ENCODE data around the gene EYA4.

EYA4 gene

GRCh38 chr6:133241086-133241900 is at the start of gene EYA4:
TSS of gene EYA4 (plus strand) at chr6:133241357. CDS start at chr6:133274781, 33,424 bp downstream.
- no peak for DNase-seq

GRCh38 chr6:133193396-133193795 is 47.8 kb upstream of the EYA4 start:
- no peak for DNase-seq

- DNase-seq, result no peak
These were observed 42.4 kb upstream of the EYA4 start for GRCh38 chr6:133198725-133199124.

GRCh38 chr6:133201231-133201630 is 39.9 kb upstream of the EYA4 start:
- DNase-seq, result no peak

GRCh38 chr6:133202610-133203343 is 38.4 kb upstream of the EYA4 start:
- no peak for DNase-seq

GRCh38 chr6:133203344-133203697 is 37.8 kb upstream of the EYA4 start:
- DNase-seq, result no peak

- no peak for DNase-seq
These were observed 35.9 kb upstream of the EYA4 start for GRCh38 chr6:133205304-133205703.

- no peak for DNase-seq
These were observed 34.2 kb upstream of the EYA4 start for GRCh38 chr6:133206942-133207341.

GRCh38 chr6:133207754-133208153 is 33.4 kb upstream of the EYA4 start:
- no peak for DNase-seq

- DNase-seq, result no peak
These were observed 32.9 kb upstream of the EYA4 start for GRCh38 chr6:133208183-133208755.

GRCh38 chr6:133214267-133214666 is 26.9 kb upstream of the EYA4 start:
- no peak for DNase-seq

GRCh38 chr6:133218852-133219251 is 22.3 kb upstream of the EYA4 start:
- no peak for DNase-seq

GRCh38 chr6:133223452-133224029 is 17.6 kb upstream of the EYA4 start:
- no peak for DNase-seq

- no peak for DNase-seq
These were observed 15.6 kb upstream of the EYA4 start for GRCh38 chr6:133225560-133225959.

- no peak for DNase-seq
These were observed 13.8 kb upstream of the EYA4 start for GRCh38 chr6:133227344-133227743.

- DNase-seq, result no peak
These were observed 11.1 kb upstream of the EYA4 start for GRCh38 chr6:133230052-133230451.

- no peak for DNase-seq
These were observed 5.9 kb upstream of the EYA4 start for GRCh38 chr6:133235221-133235620.

GRCh38 chr6:133236932-133237331 is 4.2 kb upstream of the EYA4 start:
- DNase-seq, result no peak

GRCh38 chr6:133240511-133241085 is 559 bp upstream of the EYA4 start:
- DNase-seq, result no peak

GRCh38 chr6:133241901-133242636 is 912 bp downstream of the EYA4 start:
- no peak for DNase-seq

GRCh38 chr6:133242637-133243585 is 1.8 kb downstream of the EYA4 start:
- DNase-seq, result no peak

All from NCI-H510A (cell line).